ENCODE measurements around the gene GPR78.

The GPR78 gene

GRCh38 chr4:8580321-8581093 is at the start of gene GPR78:
TSS of gene GPR78 (plus strand) at chr4:8580392. CDS start at chr4:8580983, 591 bp downstream.
- CTCF ChIA-PET: no interaction called here
- no peak within 1 kb of the TSS for H3K4me3 Mint-ChIP-seq

GRCh38 chr4:8532245-8532781 is 47.9 kb upstream of the GPR78 start:
- Mint-ChIP-seq H3K27ac (no peak overlapping the region), H3K27me3 (no peaks in the 10 kb centered on the region), H3K36me3 (no peaks in the 10 kb centered on the region), H3K4me3 (no peak overlapping the region), H3K4me1 (no peaks in the 10 kb centered on the region), H3K9me3 (peaks cover 10% of the 10 kb centered on the region)
- CTCF ChIA-PET: no interaction called here
- no peak for DNase-seq

More at GRCh38 chr4:8580321-8581093, at the start of gene GPR78:
- H3K27me3 Mint-ChIP-seq: peaks cover 31% of the 10 kb centered on the region
- no peaks in the 10 kb centered on the region for H3K9me3 Mint-ChIP-seq
- peak; percentile 76 for DNase-seq
- no peak within 1 kb of the TSS for H3K27ac Mint-ChIP-seq
- H3K4me1 Mint-ChIP-seq: no peaks in the 10 kb centered on the region
- no peaks in the 10 kb centered on the region for H3K36me3 Mint-ChIP-seq

- no peaks in the 10 kb centered on the region for H3K4me1 Mint-ChIP-seq
- no peak for DNase-seq
- peaks cover 10% of the 10 kb centered on the region for H3K9me3 Mint-ChIP-seq
- H3K27me3 Mint-ChIP-seq: no peaks in the 10 kb centered on the region
- H3K4me3 Mint-ChIP-seq: no peak overlapping the region
- CTCF ChIA-PET: no interaction called here
- no peaks in the 10 kb centered on the region for H3K36me3 Mint-ChIP-seq
- H3K27ac Mint-ChIP-seq: no peak overlapping the region
Measured at GRCh38 chr4:8533274-8533865, 46.8 kb upstream of the GPR78 start.

GRCh38 chr4:8534129-8534528 is 46.1 kb upstream of the GPR78 start:
- H3K27ac Mint-ChIP-seq: no peak overlapping the region
- CTCF ChIA-PET: no interaction called here

GRCh38 chr4:8534611-8535010 is 45.6 kb upstream of the GPR78 start:
- H3K4me3 Mint-ChIP-seq: no peak overlapping the region
- H3K9me3 Mint-ChIP-seq: peaks cover 10% of the 10 kb centered on the region
- DNase-seq: no peak
- no peak overlapping the region for H3K27ac Mint-ChIP-seq
- no peaks in the 10 kb centered on the region for H3K27me3 Mint-ChIP-seq
- no peaks in the 10 kb centered on the region for H3K36me3 Mint-ChIP-seq
- CTCF ChIA-PET: no interaction called here
- H3K4me1 Mint-ChIP-seq: no peaks in the 10 kb centered on the region

More at GRCh38 chr4:8534129-8534528, 46.1 kb upstream of the GPR78 start:
- DNase-seq: no peak
- Mint-ChIP-seq H3K36me3 (no peaks in the 10 kb centered on the region), H3K4me3 (no peak overlapping the region), H3K27me3 (no peaks in the 10 kb centered on the region), H3K4me1 (no peaks in the 10 kb centered on the region), H3K9me3 (peaks cover 10% of the 10 kb centered on the region)

- Mint-ChIP-seq H3K27ac (no peak overlapping the region), H3K36me3 (no peaks in the 10 kb centered on the region), H3K4me3 (no peak overlapping the region), H3K27me3 (no peaks in the 10 kb centered on the region), H3K9me3 (peaks cover 10% of the 10 kb centered on the region), H3K4me1 (peaks cover 5% of the 10 kb centered on the region)
- no peak for DNase-seq
- CTCF ChIA-PET: no interaction called here
Measured at GRCh38 chr4:8536467-8536866, 43.7 kb upstream of the GPR78 start.

GRCh38 chr4:8537041-8537461 is 43.1 kb upstream of the GPR78 start:
- Mint-ChIP-seq H3K9me3 (peaks cover 10% of the 10 kb centered on the region), H3K36me3 (no peaks in the 10 kb centered on the region), H3K4me3 (no peak overlapping the region), H3K4me1 (peaks cover 5% of the 10 kb centered on the region), H3K27me3 (no peaks in the 10 kb centered on the region), H3K27ac (no peak overlapping the region)
- CTCF ChIA-PET: no interaction called here
- DNase-seq: no peak

GRCh38 chr4:8538076-8538702 is 42.0 kb upstream of the GPR78 start:
- H3K9me3 Mint-ChIP-seq: peaks cover 9% of the 10 kb centered on the region
- peaks cover 5% of the 10 kb centered on the region for H3K4me1 Mint-ChIP-seq
- no peak for DNase-seq
- H3K27me3 Mint-ChIP-seq: no peaks in the 10 kb centered on the region
- H3K27ac Mint-ChIP-seq: no peak overlapping the region
- H3K36me3 Mint-ChIP-seq: no peaks in the 10 kb centered on the region
- no peak overlapping the region for H3K4me3 Mint-ChIP-seq
- CTCF ChIA-PET: no interaction called here

GRCh38 chr4:8538703-8539567 is 41.3 kb upstream of the GPR78 start:
- Mint-ChIP-seq H3K27me3 (no peaks in the 10 kb centered on the region), H3K9me3 (peaks cover 8% of the 10 kb centered on the region), H3K4me1 (peaks cover 5% of the 10 kb centered on the region), H3K4me3 (no peak overlapping the region), H3K27ac (no peak overlapping the region), H3K36me3 (no peaks in the 10 kb centered on the region)
- CTCF ChIA-PET: no interaction called here
- DNase-seq: no peak

- no peak overlapping the region for H3K27ac Mint-ChIP-seq
- H3K4me1 Mint-ChIP-seq: peaks cover 5% of the 10 kb centered on the region
- no peak overlapping the region for H3K4me3 Mint-ChIP-seq
- no peak for DNase-seq
- CTCF ChIA-PET: no interaction called here
- H3K36me3 Mint-ChIP-seq: no peaks in the 10 kb centered on the region
- peaks cover 4% of the 10 kb centered on the region for H3K9me3 Mint-ChIP-seq
- no peaks in the 10 kb centered on the region for H3K27me3 Mint-ChIP-seq
Measured at GRCh38 chr4:8539661-8540060, 40.5 kb upstream of the GPR78 start.

GRCh38 chr4:8540072-8540471 is 40.1 kb upstream of the GPR78 start:
- peak overlapping the region; percentile 25 for H3K27ac Mint-ChIP-seq
- no peaks in the 10 kb centered on the region for H3K36me3 Mint-ChIP-seq
- H3K4me1 Mint-ChIP-seq: peaks cover 5% of the 10 kb centered on the region
- H3K9me3 Mint-ChIP-seq: peaks cover 1% of the 10 kb centered on the region
- no peak overlapping the region for H3K4me3 Mint-ChIP-seq
- peak; percentile 28 for DNase-seq
- CTCF ChIA-PET: no interaction called here
- no peaks in the 10 kb centered on the region for H3K27me3 Mint-ChIP-seq

- no peak for DNase-seq
- Mint-ChIP-seq H3K4me3 (no peak overlapping the region), H3K9me3 (no peaks in the 10 kb centered on the region), H3K27ac (no peak overlapping the region), H3K27me3 (no peaks in the 10 kb centered on the region), H3K36me3 (no peaks in the 10 kb centered on the region), H3K4me1 (peaks cover 5% of the 10 kb centered on the region)
- CTCF ChIA-PET: no interaction called here
Measured at GRCh38 chr4:8540586-8540985, 39.6 kb upstream of the GPR78 start.

GRCh38 chr4:8540991-8541390 is 39.2 kb upstream of the GPR78 start:
- Mint-ChIP-seq H3K4me1 (peaks cover 5% of the 10 kb centered on the region), H3K36me3 (no peaks in the 10 kb centered on the region), H3K27ac (no peak overlapping the region), H3K27me3 (no peaks in the 10 kb centered on the region), H3K9me3 (no peaks in the 10 kb centered on the region), H3K4me3 (no peak overlapping the region)
- CTCF ChIA-PET: interaction anchor here (0.7 kb wide), 1 partner anchor 276 kb away, joined by 3 read pairs; no protein-coding TSS in a partner anchor
- DNase-seq: no peak
